ENCODE data around the gene GFOD1.

GFOD1 gene

DNA sequence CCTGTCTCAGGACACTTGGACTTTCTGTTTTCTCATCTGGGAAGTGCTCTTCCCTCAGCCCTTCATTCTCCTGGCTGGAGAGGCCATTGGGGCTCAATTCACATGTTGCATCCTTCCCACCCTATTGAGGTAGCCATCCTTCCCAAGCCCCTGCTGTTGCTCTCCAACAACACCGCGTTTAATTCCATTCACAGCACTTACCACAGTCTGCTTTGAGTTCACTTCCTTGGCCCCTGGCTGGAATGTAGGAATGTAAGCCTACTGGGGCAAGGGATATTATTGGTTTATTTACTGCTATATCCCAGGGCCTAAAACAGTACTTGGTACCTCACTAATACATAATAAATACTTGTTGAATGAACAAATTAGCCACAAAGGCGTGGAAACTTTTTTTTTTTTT lies 6.7 kb upstream of the GFOD1 start:
- no peak for DNase-seq
- Histone ChIP-seq H3K27me3 (ENCODE audit: insufficient read depth, low read length, poor library complexity) (no peaks in the 10 kb centered on the region), H3K36me3 (ENCODE audit: control insufficient read depth, insufficient read depth, low read length) (no peaks in the 10 kb centered on the region), H3K4me3 (ENCODE audit: low read length) (no peak overlapping the region), H2BK15ac (replicated peaks; ENCODE audit: low read depth) (no peak overlapping the region), H3K56ac (ENCODE audit: low read length) (no peak overlapping the region), H3K27ac (ENCODE audit: low read depth, low read length) (no peak overlapping the region), H2BK120ac (ENCODE audit: low read depth, low read length) (no peak overlapping the region), H3K4me2 (ENCODE audit: low read length) (no peak overlapping the region), H3K9ac (ENCODE audit: low read length) (no peak overlapping the region), H3K4ac (ENCODE audit: low read depth, low read length) (no peak overlapping the region), H3K79me1 (ENCODE audit: low read length) (no peaks in the 10 kb centered on the region), H3K23ac (ENCODE audit: low read length) (no peak overlapping the region), H3K4me1 (ENCODE audit: control insufficient read depth, low read depth, low read length) (no peaks in the 10 kb centered on the region), H3K18ac (ENCODE audit: low read length) (no peak overlapping the region), H4K8ac (ENCODE audit: low read depth, low read length) (no peak overlapping the region), H2BK5ac (ENCODE audit: low read length) (no peak overlapping the region), H3K79me2 (ENCODE audit: control insufficient read depth, insufficient read depth, low read length) (no peaks in the 10 kb centered on the region), H4K5ac (ENCODE audit: low read length) (no peak overlapping the region), H2AK5ac (ENCODE audit: low read length) (no peak overlapping the region)
- no CpG with 5 or more reads among the region's 3 CpGs for WGBS (ENCODE audit: extremely low coverage, insufficient coverage, low lambda C conversion rate)

GRCh38 chr6:13493147-13493546 lies 5.7 kb upstream of the GFOD1 start:
- Histone ChIP-seq H2AK5ac (ENCODE audit: low read length) (no peak overlapping the region), H3K79me1 (ENCODE audit: low read length) (no peaks in the 10 kb centered on the region), H4K8ac (ENCODE audit: low read depth, low read length) (no peak overlapping the region), H4K5ac (ENCODE audit: low read length) (no peak overlapping the region), H3K18ac (ENCODE audit: low read length) (no peak overlapping the region), H3K9ac (ENCODE audit: low read length) (no peak overlapping the region), H3K4me2 (ENCODE audit: low read length) (no peak overlapping the region), H3K4ac (ENCODE audit: low read depth, low read length) (no peak overlapping the region), H3K56ac (ENCODE audit: low read length) (no peak overlapping the region), H3K27me3 (ENCODE audit: insufficient read depth, low read length, poor library complexity) (peaks cover 2% of the 10 kb centered on the region), H3K36me3 (ENCODE audit: control insufficient read depth, insufficient read depth, low read length) (no peaks in the 10 kb centered on the region), H3K4me1 (ENCODE audit: control insufficient read depth, low read depth, low read length) (peaks cover 3% of the 10 kb centered on the region), H3K4me3 (ENCODE audit: low read length) (no peak overlapping the region), H3K23ac (ENCODE audit: low read length) (no peak overlapping the region), H3K27ac (ENCODE audit: low read depth, low read length) (no peak overlapping the region), H2BK120ac (ENCODE audit: low read depth, low read length) (no peak overlapping the region), H3K79me2 (ENCODE audit: control insufficient read depth, insufficient read depth, low read length) (no peaks in the 10 kb centered on the region), H2BK5ac (ENCODE audit: low read length) (no peak overlapping the region), H2BK15ac (replicated peaks; ENCODE audit: low read depth) (no peak overlapping the region)
- no peak for DNase-seq
- WGBS (ENCODE audit: extremely low coverage, insufficient coverage, low lambda C conversion rate), result no CpG with 5 or more reads among the region's 3 CpGs

- no peak overlapping the region for H3K18ac ChIP-seq (ENCODE audit: low read length)
- no peak overlapping the region for H3K56ac ChIP-seq (ENCODE audit: low read length)
- H3K4ac ChIP-seq (ENCODE audit: low read depth, low read length), result no peak overlapping the region
- no peak overlapping the region for H2BK15ac ChIP-seq (replicated peaks; ENCODE audit: low read depth)
- no CpG with 5 or more reads among the region's 2 CpGs for WGBS (ENCODE audit: extremely low coverage, insufficient coverage, low lambda C conversion rate)
- no peaks in the 10 kb centered on the region for H3K79me1 ChIP-seq (ENCODE audit: low read length)
- DNase-seq, result no peak
- H4K5ac ChIP-seq (ENCODE audit: low read length), result no peak overlapping the region
- H2BK5ac ChIP-seq (ENCODE audit: low read length), result no peak overlapping the region
- no peaks in the 10 kb centered on the region for H3K79me2 ChIP-seq (ENCODE audit: control insufficient read depth, insufficient read depth, low read length)
- no peak overlapping the region for H3K4me3 ChIP-seq (ENCODE audit: low read length)
- no peak overlapping the region for H3K4me2 ChIP-seq (ENCODE audit: low read length)
- H4K8ac ChIP-seq (ENCODE audit: low read depth, low read length), result no peak overlapping the region
- H3K36me3 ChIP-seq (ENCODE audit: control insufficient read depth, insufficient read depth, low read length), result no peaks in the 10 kb centered on the region
- H2BK120ac ChIP-seq (ENCODE audit: low read depth, low read length), result no peak overlapping the region
- H3K4me1 ChIP-seq (ENCODE audit: control insufficient read depth, low read depth, low read length), result peaks cover 3% of the 10 kb centered on the region
- peaks cover 2% of the 10 kb centered on the region for H3K27me3 ChIP-seq (ENCODE audit: insufficient read depth, low read length, poor library complexity)
- no peak overlapping the region for H2AK5ac ChIP-seq (ENCODE audit: low read length)
- H3K9ac ChIP-seq (ENCODE audit: low read length), result no peak overlapping the region
- no peak overlapping the region for H3K23ac ChIP-seq (ENCODE audit: low read length)
- H3K27ac ChIP-seq (ENCODE audit: low read depth, low read length), result no peak overlapping the region
Measured at GRCh38 chr6:13492357-13492756, 5.0 kb upstream of the GFOD1 start.

GRCh38 chr6:13491538-13491937 lies 4.1 kb upstream of the GFOD1 start:
- no CpG with 5 or more reads among the region's 3 CpGs for WGBS (ENCODE audit: extremely low coverage, insufficient coverage, low lambda C conversion rate)
- H3K27me3 ChIP-seq (ENCODE audit: insufficient read depth, low read length, poor library complexity), result peaks cover 2% of the 10 kb centered on the region

DNA sequence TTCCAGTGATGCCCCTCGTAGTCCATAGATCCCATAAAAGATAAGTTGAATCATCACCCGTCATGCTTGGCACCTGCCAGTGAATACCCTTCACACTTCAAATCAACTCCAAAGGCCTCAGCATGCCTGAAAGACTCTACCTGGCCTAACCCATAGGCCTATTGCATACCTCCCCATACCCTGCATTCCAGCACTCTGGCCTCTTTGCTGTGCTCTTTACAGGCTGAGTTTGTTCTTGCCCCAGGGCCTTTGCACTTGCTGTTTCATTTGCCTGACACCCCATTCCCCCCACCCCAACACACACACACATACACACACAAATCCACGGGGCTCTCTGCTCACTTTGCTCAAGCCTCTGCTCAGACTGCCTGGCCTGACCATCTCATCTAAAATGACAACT lies 3.0 kb upstream of the GFOD1 start:
- Histone ChIP-seq H4K8ac (ENCODE audit: low read depth, low read length) (no peak overlapping the region), H3K79me1 (ENCODE audit: low read length) (no peaks in the 10 kb centered on the region), H4K5ac (ENCODE audit: low read length) (no peak overlapping the region), H2BK5ac (ENCODE audit: low read length) (no peak overlapping the region), H3K56ac (ENCODE audit: low read length) (no peak overlapping the region), H2BK15ac (replicated peaks; ENCODE audit: low read depth) (no peak overlapping the region), H3K4me2 (ENCODE audit: low read length) (no peak overlapping the region), H3K27ac (ENCODE audit: low read depth, low read length) (no peak overlapping the region), H3K4me1 (ENCODE audit: control insufficient read depth, low read depth, low read length) (peaks cover 3% of the 10 kb centered on the region), H3K18ac (ENCODE audit: low read length) (no peak overlapping the region), H3K9ac (ENCODE audit: low read length) (no peak overlapping the region), H2BK120ac (ENCODE audit: low read depth, low read length) (no peak overlapping the region), H3K4ac (ENCODE audit: low read depth, low read length) (no peak overlapping the region), H3K23ac (ENCODE audit: low read length) (no peak overlapping the region), H3K4me3 (ENCODE audit: low read length) (no peak overlapping the region), H3K27me3 (ENCODE audit: insufficient read depth, low read length, poor library complexity) (peaks cover 2% of the 10 kb centered on the region), H3K79me2 (ENCODE audit: control insufficient read depth, insufficient read depth, low read length) (no peaks in the 10 kb centered on the region), H3K36me3 (ENCODE audit: control insufficient read depth, insufficient read depth, low read length) (no peaks in the 10 kb centered on the region), H2AK5ac (ENCODE audit: low read length) (no peak overlapping the region)
- DNase-seq, result no peak
- WGBS (ENCODE audit: extremely low coverage, insufficient coverage, low lambda C conversion rate), result no CpG with 5 or more reads among the region's 3 CpGs

More at GRCh38 chr6:13491538-13491937, 4.1 kb upstream of the GFOD1 start:
- H3K36me3 ChIP-seq (ENCODE audit: control insufficient read depth, insufficient read depth, low read length), result no peaks in the 10 kb centered on the region
- no peak overlapping the region for H2BK15ac ChIP-seq (replicated peaks; ENCODE audit: low read depth)
- H3K4me3 ChIP-seq (ENCODE audit: low read length), result no peak overlapping the region
- no peak overlapping the region for H3K18ac ChIP-seq (ENCODE audit: low read length)
- H2BK5ac ChIP-seq (ENCODE audit: low read length), result no peak overlapping the region
- H3K4me2 ChIP-seq (ENCODE audit: low read length), result no peak overlapping the region
- H4K8ac ChIP-seq (ENCODE audit: low read depth, low read length), result no peak overlapping the region
- DNase-seq, result no peak
- no peak overlapping the region for H3K23ac ChIP-seq (ENCODE audit: low read length)
- no peaks in the 10 kb centered on the region for H3K79me1 ChIP-seq (ENCODE audit: low read length)
- H3K27ac ChIP-seq (ENCODE audit: low read depth, low read length), result no peak overlapping the region
- H4K5ac ChIP-seq (ENCODE audit: low read length), result no peak overlapping the region
- no peaks in the 10 kb centered on the region for H3K79me2 ChIP-seq (ENCODE audit: control insufficient read depth, insufficient read depth, low read length)
- no peak overlapping the region for H3K9ac ChIP-seq (ENCODE audit: low read length)
- H3K4ac ChIP-seq (ENCODE audit: low read depth, low read length), result no peak overlapping the region
- H2BK120ac ChIP-seq (ENCODE audit: low read depth, low read length), result no peak overlapping the region
- peaks cover 3% of the 10 kb centered on the region for H3K4me1 ChIP-seq (ENCODE audit: control insufficient read depth, low read depth, low read length)
- no peak overlapping the region for H2AK5ac ChIP-seq (ENCODE audit: low read length)
- H3K56ac ChIP-seq (ENCODE audit: low read length), result no peak overlapping the region

GRCh38 chr6:13488896-13489237 lies 1.5 kb upstream of the GFOD1 start:
- Histone ChIP-seq H2BK5ac (ENCODE audit: low read length) (no peak overlapping the region), H3K36me3 (ENCODE audit: control insufficient read depth, insufficient read depth, low read length) (no peaks in the 10 kb centered on the region), H3K79me1 (ENCODE audit: low read length) (peaks cover 5% of the 10 kb centered on the region), H3K4me1 (ENCODE audit: control insufficient read depth, low read depth, low read length) (peaks cover 7% of the 10 kb centered on the region), H3K4me3 (ENCODE audit: low read length) (no peak overlapping the region), H3K4me2 (ENCODE audit: low read length) (no peak overlapping the region), H3K4ac (ENCODE audit: low read depth, low read length) (no peak overlapping the region), H3K27ac (ENCODE audit: low read depth, low read length) (no peak overlapping the region), H2BK120ac (ENCODE audit: low read depth, low read length) (no peak overlapping the region), H3K27me3 (ENCODE audit: insufficient read depth, low read length, poor library complexity) (peaks cover 2% of the 10 kb centered on the region), H3K56ac (ENCODE audit: low read length) (no peak overlapping the region), H3K9ac (ENCODE audit: low read length) (no peak overlapping the region), H2BK15ac (replicated peaks; ENCODE audit: low read depth) (no peak overlapping the region), H2AK5ac (ENCODE audit: low read length) (no peak overlapping the region), H3K23ac (ENCODE audit: low read length) (no peak overlapping the region), H3K79me2 (ENCODE audit: control insufficient read depth, insufficient read depth, low read length) (peaks cover 7% of the 10 kb centered on the region), H4K8ac (ENCODE audit: low read depth, low read length) (no peak overlapping the region), H3K18ac (ENCODE audit: low read length) (no peak overlapping the region), H4K5ac (ENCODE audit: low read length) (no peak overlapping the region)
- DNase-seq, result no peak
- no CpG with 5 or more reads among the region's 8 CpGs for WGBS (ENCODE audit: extremely low coverage, insufficient coverage, low lambda C conversion rate)

All from mesendoderm (in vitro differentiated cells).